Activated T-helper 1 cell treated with anti-CD3 and anti-CD28 coated beads, Interleukin-2, amount 50 U/mL, for 16 hours (primary cell): Measurements from ENCODE around the gene PDZK1IP1.
"Not testable (repeated sequence)": the region's sequence is repeated elsewhere in the genome, so short reads cannot be mapped to it uniquely, and the experiment has no call there.

Source experiments
- DNase-seq, 2 donors: peaks; one replicate each; pipeline ENCODE4 v3.0.0-alpha.2; 2020; ENCODE audit warnings: low read depth in 1 of 2, low spot score in 1 of 2

PDZK1IP1 gene

DNA sequence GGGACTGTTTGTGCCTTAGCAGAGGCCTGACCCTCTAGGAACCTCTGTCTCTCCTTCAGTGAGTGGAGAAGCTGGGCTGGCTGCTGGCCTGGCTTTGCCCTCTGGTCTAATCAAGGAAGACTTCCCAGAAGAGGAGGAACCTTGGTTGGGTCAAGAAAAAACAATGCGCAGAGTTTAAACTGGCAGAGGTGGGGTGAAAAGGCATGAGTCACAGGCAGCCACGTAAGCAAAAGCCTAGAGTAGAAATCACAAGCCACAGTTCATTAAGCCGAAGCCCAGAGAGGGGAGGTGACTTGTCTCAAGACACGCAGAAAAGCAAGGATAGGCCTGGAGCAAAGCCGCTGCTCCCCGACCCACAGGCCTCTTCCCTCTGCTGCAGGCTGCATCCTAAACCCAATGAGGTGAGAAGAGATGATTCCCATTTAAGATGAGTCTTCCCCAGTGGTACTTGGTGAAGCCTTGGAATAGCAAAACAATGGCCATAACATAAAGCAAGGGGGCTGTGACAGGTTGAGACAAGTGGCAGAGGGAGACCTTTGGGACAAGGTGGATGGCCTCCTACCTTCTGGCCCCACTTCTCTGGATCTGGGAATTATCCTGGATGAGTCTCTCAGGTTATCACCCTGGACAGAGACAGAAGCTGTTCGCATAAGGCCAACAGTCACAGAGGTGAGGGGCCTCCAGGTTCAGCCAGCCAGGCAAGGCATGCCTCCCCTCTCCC, 7.7 kb downstream of the PDZK1IP1 start:
- DNase-seq, result no peak

DNA sequence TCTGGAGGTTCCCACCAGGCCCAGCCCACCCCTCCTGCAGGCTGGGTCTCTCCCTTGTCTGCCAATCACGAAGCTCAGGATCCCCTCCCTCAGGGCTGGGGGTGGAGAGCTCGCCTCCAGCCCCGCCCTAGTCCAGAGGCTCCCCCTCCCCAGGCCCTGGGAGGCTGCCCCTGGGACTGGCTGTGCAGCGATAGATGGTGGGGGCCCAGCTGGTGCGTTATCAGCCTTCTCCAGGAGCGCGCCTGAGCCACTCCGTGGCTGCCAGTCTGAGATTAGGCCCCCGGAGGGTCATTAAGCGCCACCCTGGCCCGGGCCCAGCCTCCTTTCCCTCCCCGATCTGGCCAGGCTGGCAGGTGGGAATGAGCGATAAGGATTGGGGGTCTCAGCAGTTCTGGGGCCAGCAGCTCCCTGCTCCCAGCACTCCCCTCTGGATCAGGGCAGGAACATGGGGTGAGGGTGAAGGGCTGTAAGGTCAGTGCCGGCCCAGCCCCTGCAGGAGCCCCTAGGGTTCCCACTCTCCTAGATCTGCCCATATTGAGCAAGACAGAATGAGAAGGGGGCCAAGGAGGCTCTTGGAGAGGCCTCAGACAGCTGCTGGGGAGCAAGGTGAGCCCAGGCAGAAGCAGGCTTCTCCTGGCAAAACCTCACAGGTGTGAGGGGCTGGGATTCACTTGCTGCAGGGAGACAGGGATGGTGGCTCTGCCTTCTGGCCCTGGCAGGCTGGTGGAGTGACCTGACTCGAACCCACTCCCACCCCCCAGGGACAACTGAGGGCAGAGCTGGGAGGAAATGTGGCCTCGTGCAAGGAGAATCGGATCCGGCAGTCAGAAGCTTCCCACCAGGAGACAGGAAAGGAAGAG, 8.5 kb downstream of the PDZK1IP1 start:
- no peak for DNase-seq

- no peak for DNase-seq
Observed at GRCh38 chr1:47180603-47181094, 9.2 kb downstream of the PDZK1IP1 start.

DNA sequence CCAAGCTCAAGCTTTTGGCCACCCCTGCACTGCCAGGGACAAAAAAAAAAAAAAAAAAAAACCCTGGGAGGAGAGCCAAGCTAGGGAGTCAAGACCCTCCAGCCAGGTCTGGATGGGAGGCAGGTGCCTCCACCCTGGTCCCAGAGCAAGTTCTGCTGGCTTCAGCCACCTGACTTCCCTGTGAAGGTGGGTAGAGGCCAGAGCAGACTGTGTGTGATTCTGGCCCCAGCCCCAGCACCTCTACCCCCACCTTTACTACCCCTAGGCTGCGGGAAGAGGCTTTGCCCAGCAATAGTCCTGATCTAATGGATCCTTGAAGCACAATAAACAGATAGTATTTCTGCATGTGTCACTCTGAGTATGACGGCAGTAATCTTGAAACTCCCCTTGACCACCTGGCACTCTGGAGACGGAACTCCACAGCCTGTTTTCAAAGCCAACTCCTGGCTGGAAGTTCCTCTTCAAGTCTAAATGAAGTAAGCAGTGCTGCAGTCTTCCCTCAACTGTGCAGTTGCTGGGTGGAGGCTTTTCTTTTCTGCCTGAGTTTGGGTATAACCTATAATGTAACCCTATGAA, 9.8 kb downstream of the PDZK1IP1 start:
- DNase-seq, result no peak

- peak; percentile 41 to 48 for DNase-seq
Observed at GRCh38 chr1:47179017-47179987, 10.5 kb downstream of the PDZK1IP1 start.

DNA sequence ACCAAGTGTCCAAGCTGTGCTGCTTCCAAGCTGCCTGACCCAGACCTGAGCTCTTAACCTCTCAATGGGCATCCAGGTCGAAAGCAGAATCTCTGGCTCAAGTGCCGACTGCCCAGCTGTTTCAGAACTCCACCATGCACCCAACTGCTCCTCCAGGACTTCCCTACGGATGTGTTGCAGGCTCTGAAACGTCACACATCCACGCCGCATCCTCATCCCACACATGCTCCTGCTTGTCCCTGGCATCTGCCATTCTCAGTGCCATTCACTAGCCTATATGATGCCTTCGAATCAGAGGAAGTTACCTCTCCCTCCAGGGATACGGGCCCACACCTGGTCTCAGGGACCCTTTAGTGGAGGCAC, 11.2 kb downstream of the PDZK1IP1 start:
- DNase-seq, result no peak

- DNase-seq, result no peak
Observed at GRCh38 chr1:47178020-47178419, 11.8 kb downstream of the PDZK1IP1 start.

DNA sequence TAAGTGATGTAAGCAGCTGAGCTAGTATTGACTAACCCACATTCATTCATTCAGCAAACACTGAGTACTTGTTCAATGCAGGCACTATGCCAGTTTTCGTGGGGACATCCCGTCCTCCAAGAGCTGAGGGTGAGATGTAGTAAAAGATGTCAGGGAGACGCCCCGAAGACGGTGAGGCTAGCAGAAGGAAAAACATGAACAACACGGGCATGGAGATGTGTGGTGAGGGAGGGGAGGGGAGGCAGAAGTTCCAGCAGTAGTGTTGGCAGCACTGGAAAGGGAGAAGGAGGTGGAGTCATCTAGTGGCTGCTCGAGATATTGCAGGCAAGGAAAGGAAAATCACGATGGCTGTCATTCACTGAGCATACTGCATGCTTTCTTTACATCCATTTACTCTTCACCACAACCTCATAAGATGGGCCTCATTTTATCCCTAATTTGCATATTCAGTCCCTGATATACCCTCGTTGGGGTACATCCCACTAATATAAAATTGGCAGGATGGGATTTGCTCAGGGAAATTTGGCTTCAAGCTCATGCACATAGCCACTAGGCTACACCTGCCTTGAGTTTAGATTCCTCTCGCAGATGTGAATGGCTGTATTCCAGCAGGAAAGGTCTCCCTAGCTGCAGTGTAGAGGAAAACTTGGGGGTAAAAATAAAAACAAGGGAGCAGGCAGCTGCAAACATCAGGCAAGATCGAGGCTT, 14.5 kb downstream of the PDZK1IP1 start:
- DNase-seq, result no peak

- DNase-seq, result no peak
Observed at GRCh38 chr1:47174656-47175020, 15.2 kb downstream of the PDZK1IP1 start.

DNA sequence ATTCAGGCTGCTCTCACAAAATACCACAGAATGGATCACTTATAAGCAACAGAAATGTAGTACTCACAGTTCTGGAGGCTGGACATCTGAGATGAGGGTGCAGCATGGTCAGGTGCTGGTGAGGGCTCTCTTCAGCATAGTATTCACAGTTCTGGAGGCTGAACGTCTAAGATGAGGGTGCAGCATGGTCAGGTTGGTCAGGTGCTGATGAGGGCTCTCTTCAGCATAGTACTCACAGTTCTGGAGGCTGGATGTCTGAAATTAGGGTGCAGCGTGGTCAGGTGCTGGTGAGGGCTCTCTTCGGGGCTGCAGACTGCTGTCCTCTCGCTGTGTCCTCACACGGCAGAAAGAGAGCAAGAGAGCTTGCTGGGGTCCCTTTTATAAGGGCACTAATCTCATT, 17.1 kb downstream of the PDZK1IP1 start:
- DNase-seq, result no peak

GRCh38 chr1:47164552-47164951, 25.3 kb downstream of the PDZK1IP1 start:
- no peak for DNase-seq

DNA sequence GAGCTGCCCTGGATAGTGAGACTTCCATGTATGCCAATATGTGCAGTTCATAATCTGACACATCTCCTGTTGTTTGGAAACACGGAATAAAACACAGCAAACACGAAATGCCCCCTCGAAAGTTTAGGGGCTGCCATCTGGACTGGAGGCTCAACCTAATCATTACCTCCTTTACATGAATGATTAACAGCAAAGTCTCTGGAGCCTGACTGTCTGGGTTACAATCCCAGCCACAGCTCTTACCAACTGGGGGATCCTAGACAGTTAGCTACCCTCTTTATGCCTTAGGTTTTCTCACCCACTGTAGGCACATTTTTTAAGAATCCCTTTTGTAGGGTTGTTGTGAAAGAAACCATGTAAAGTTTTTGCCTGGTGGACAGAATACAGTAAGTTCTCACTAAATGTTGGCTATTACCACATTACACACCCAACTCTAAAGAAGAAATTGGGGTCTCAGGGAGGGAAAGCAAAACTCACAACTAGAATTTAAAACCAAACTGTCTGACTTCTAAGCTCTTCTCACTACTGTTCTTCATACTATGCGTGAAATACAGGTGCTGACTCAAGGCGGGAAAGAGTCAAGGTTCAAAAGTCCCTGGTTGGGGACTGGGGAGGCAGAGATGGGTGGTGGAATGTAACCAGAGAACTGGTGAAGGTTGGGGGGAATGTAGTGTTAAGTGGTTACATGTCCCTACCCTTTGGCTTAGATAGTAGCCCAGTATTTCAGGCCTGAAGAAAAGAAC, 28.4 kb downstream of the PDZK1IP1 start:
- DNase-seq, result no peak

GRCh38 chr1:47160716-47161115, 29.1 kb downstream of the PDZK1IP1 start:
- DNase-seq, result no peak

DNA sequence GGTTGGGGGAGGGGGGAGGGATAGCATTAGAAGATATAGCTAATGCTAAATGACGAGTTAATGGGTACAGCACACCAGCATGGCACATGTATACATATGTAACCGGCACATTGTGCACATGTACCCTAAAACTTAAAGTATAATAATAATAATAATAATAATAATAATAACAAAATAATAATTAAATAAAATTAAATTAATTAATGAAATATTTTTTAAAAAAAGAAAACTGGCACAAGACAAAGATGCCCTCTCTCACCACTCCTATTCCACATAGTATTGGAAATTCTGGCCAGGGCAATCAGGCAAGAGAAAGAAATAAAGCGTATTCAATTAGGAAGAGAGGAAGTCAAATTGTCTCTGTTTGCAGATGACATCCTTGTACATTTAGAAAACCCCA, 31.9 kb downstream of the PDZK1IP1 start:
- not testable (repeated sequence) for DNase-seq

DNA sequence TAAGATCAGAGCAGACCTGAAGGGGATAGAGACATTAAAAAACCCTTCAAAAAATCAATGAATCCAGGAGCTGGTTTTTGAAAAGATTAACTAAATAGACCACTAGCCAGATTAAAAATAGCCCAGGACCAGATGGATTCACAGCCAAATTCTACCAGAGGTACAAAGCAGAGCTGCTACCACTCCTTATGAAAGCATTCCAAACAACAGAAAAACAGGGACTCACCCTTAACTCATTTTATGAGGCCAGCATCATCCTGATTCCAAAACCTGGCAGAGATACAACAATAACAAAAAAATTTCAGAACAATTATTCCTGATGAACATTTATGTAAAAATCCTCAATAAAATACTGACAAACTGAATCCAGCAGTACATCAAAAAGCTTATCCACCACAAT, 33.4 kb downstream of the PDZK1IP1 start:
- not testable (repeated sequence) for DNase-seq

DNA sequence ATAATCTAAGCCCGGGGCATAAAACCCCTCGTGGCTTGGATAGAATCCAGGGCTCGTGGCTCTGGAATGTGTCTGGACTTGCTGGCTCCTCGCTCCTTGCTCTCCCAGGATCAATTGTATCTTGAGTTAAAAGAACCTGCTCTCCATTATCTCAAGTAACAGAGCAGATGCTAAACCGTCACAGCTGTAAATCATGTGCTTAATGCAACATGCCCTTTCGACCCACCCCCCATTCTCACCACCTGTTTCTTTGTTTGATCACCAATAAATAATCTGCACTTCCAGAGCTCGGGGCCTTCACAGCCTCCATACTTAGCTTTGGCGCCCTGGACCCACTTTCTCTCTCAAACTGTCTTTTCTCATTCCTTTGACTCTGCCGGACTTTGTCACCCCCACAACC, 40.7 kb downstream of the PDZK1IP1 start:
- DNase-seq, result not testable (repeated sequence)

- no peak for DNase-seq
Observed at GRCh38 chr1:47147047-47147785, 42.6 kb downstream of the PDZK1IP1 start.

GRCh38 chr1:47146495-47146894, 43.3 kb downstream of the PDZK1IP1 start:
- DNase-seq, result not testable (repeated sequence)

DNA sequence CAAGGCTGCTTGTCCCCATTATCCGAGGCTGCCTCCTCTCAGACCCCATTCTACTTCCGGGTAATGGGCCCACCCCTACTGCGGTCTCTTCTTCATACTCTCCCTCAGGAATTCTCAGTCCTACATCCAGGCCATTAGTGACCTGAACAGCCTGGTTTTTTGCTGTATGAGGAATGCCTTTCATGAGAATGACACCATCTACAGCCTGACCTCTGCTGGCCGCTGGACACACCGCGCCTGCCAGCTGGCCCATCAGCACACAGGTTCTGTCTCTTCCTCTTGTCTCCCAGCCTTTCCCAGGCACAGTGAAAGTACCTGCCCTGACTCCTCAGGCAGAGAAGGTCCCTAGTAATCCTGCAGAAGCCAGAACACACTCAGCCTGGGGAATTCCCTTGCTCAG, 46.2 kb downstream of the PDZK1IP1 start:
- DNase-seq, result not testable (repeated sequence)
